GM12878 (cell line): ENCODE measurements around the gene CMAS. TPM values are rescaled to one million over a fixed set of nuclear protein-coding genes. Genes with fewer than 3 reads are reported as not detected.
"Not testable (repeated sequence)": the region's sequence is repeated elsewhere in the genome, so short reads cannot be mapped to it uniquely, and the experiment has no call there.

Source experiments
- ATAC-seq: fragments of 200-7000 bp; cut with Tn5 transposase; 3 replicates; pipeline ENCODE4 v1.9.1; 2020; ENCODE audit warnings: mild to moderate bottlenecking, moderate library complexity
- BruUV-seq: library from RNA; stranded (reverse); fragments of 400-500 nt; replicated peaks from 2 replicates; lab custom pipeline; 2021; lab: Mats Ljungman, UMichigan
- CTCF ChIA-PET: fragments of 300-600 bp; sonication (Branson Sonifier 250); formaldehyde crosslinking; extraction: SDS; loops from one replicate; lab custom pipeline; 2021; ENCODE audit warnings: inconsistent platforms; lab: Yijun Ruan, JAX
- POLR2A ChIA-PET: fragments of 350-600 bp; formaldehyde crosslinking; extraction: SDS; loops from one replicate; lab custom pipeline; 2021; ENCODE audit warnings: inconsistent platforms; lab: Charles Lee
- RAD21 ChIA-PET: fragments of 300-600 bp; sonication (Branson Sonifier 250); formaldehyde crosslinking; loops from one replicate; lab custom pipeline; 2023; ENCODE audit warnings: antibody characterized with exemption; ENCODE audit not compliant: unreplicated experiment; lab: Charles Lee
- SMC1A ChIA-PET: fragments of 300-600 bp; sonication (Branson Sonifier 250); formaldehyde crosslinking; loops from one replicate; lab custom pipeline; 2023; ENCODE audit not compliant: unreplicated experiment, uncharacterized antibody; lab: Charles Lee
- DNase-seq: peaks from one replicate; pipeline ENCODE4 v3.0.0-alpha.2; 2011; ENCODE audit warnings: low read depth, low spot score
- FAIRE-seq: peaks from 3 replicates; lab custom pipeline; 2011; peaks lifted over from hg19 to GRCh38; lab: Jason Lieb, UNC
- H2AFZ ChIP-seq: 2 replicates; pipeline ENCODE4 v1.6.0; 2011; ENCODE audit warnings: low read depth, low read length, control low read depth; ENCODE audit not compliant: control insufficient read depth
- H3K27ac ChIP-seq: 2 replicates; pipeline ENCODE4 v1.5.1; 2011; ENCODE audit warnings: control low read depth; ENCODE audit not compliant: control insufficient read depth, insufficient read depth
- H3K27me3 ChIP-seq, 2 experiments: replicated peaks in 1 of 2; 2 replicates each; pipeline versions ENCODE4 v1.6.0 to v1.6.1; 2011; ENCODE audit warnings: low read length in 1 of 2; ENCODE audit not compliant: control insufficient read depth in 2 of 2, insufficient read depth in 2 of 2
- H3K36me3 ChIP-seq, 2 experiments: 2 replicates each; pipeline ENCODE4 v1.5.1; 2011; ENCODE audit warnings: low read length in 1 of 2; ENCODE audit not compliant: control insufficient read depth in 2 of 2, insufficient read depth in 2 of 2
- H3K4me1 ChIP-seq: 2 replicates; pipeline ENCODE4 v1.6.1; 2011; ENCODE audit warnings: mild to moderate bottlenecking, low read length, moderate library complexity, mixed read lengths; ENCODE audit not compliant: control insufficient read depth, insufficient read depth
- H3K4me2 ChIP-seq: 2 replicates; pipeline ENCODE4 v1.6.0; 2011; ENCODE audit warnings: control low read depth; ENCODE audit not compliant: control insufficient read depth, insufficient read depth
- H3K4me3 ChIP-seq: fragments of 200-600 bp; sonication (generic); 2 replicates; pipeline ENCODE4 v1.5.1; 2016
- H3K79me2 ChIP-seq: 2 replicates; pipeline ENCODE4 v1.6.0; 2011; ENCODE audit warnings: low read length; ENCODE audit not compliant: control insufficient read depth, insufficient read depth
- H3K9ac ChIP-seq: 2 replicates; pipeline ENCODE4 v1.8.0; 2011; ENCODE audit warnings: low read length, control low read depth, mixed read lengths; ENCODE audit not compliant: control insufficient read depth, insufficient read depth
- H3K9me3 ChIP-seq: replicated peaks from 3 replicates; pipeline ENCODE4 v1.5.1; 2011; ENCODE audit warnings: mild to moderate bottlenecking, low read length; ENCODE audit not compliant: control insufficient read depth, insufficient read depth
- H4K20me1 ChIP-seq: 2 replicates; pipeline ENCODE4 v1.6.0; 2011; ENCODE audit not compliant: control insufficient read depth, insufficient read depth
- ASH2L ChIP-seq: fragments of 300-600, 200-600 bp; sonication (generic); IDR thresholded peaks from 2 replicates; pipeline ENCODE4 v1.6.1; 2017; ENCODE audit warnings: low read depth, mild to moderate bottlenecking, borderline replicate concordance
- ATF2 ChIP-seq: IDR thresholded peaks from 2 replicates; pipeline ENCODE4 v1.6.1; 2012; ENCODE audit warnings: low read length, inconsistent platforms
- CREB1 ChIP-seq: IDR thresholded peaks from 2 replicates; pipeline ENCODE4 v1.6.1; 2012; ENCODE audit warnings: low read depth, mild to moderate bottlenecking, inconsistent platforms
- RELB ChIP-seq: fragments of 450-650 bp; IDR thresholded peaks from 2 replicates; pipeline ENCODE4 v1.6.1; 2017; ENCODE audit warnings: low read depth, mild to moderate bottlenecking, moderate library complexity
- ZNF622 ChIP-seq: fragments of 450-650 bp; IDR thresholded peaks from 2 replicates; pipeline ENCODE4 v1.6.1; 2017; ENCODE audit warnings: mild to moderate bottlenecking, inconsistent platforms
- WGBS: methylation state at CpG from one replicate; pipeline ENCODE4 v1.1.6; 2016; ENCODE audit warnings: low lambda C conversion rate; ENCODE audit not compliant: insufficient replicate concordance, insufficient coverage; ENCODE audit errors: missing lambda C conversion rate; 5-methylcytosine and 5-hydroxymethylcytosine counted together
- in situ Hi-C: fragments of 300-500 bp; cut with MboI; formaldehyde crosslinking; loops from 9 replicates; pipeline ENCODE4 v1.14.3; 2018; ENCODE audit warnings: mixed read lengths
- intact Hi-C: fragments of 100-400 bp; cut with micrococcal nuclease; formaldehyde crosslinking; loops from one replicate; pipeline ENCODE4 v1.14.2; 2022; ENCODE audit not compliant: unreplicated experiment
- polyA plus RNA-seq, 11 experiments: library from polyadenylated mRNA; depleted of rRNA in 4 of 11; unstranded in 6 of 11; stranded (reverse) in 5 of 11; fragments of >200 nt; fragmentation: Nextera tagmentation in 4 of 11; fragmentation: Illumina TruSeq in 1 of 11; extraction: Ambion mirVana in 4 of 11; extraction: Trizol in 1 of 11; gene quantifications; 1 replicate in 1 of 11; 2 replicates in 10 of 11; pipeline versions ENCODE4 v1.2.1 to v1.2.3, GENCODE V29; 2011 to 2016; ENCODE audit warnings: inconsistent platforms in 2 of 11, missing spikeins in 2 of 11, low read depth in 1 of 11
- total RNA-seq, 4 experiments: library from RNA; depleted of rRNA in 3 of 4; stranded (reverse); fragments of >200 nt in 3 of 4; fragmentation: Illumina TruSeq in 1 of 4; extraction: Trizol in 1 of 4; gene quantifications; 2 replicates each; pipeline versions ENCODE4 v1.2.1 to v1.2.3, GENCODE V29; 2013 to 2021

CMAS gene
- total and polyA plus RNA-seq, 10 of the 15 experiments (the other 5 are each of a cell fraction or from before 2014, with no cell fraction given) = 12.9 to 73.2 (median 30.8) TPM

DNA sequence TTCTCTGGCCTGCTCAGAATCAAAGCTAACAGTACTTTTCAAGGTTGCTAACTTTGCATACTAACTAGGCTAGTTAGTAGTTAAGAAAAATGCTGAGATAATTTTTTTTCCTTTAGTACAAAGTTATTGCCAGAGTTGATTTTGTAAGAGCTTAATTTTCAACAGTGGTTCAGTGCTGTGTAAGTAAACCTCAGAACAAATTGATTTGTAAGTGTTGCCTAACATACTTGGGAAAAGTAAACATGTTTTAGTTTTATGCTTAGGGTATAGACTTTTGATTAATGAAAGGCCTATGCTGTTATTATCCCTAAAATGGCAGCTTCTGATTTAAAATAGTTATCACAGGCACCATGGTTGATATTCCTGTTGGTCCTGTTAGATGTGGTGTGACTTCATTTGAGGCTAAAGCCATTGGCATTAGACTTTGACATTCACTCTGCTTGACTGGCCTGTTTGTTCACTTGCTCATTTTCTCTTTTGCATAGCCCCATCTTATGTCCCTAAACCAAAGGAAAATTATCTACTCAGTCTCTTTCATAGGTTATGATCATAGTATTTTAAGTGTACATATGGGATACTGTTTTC lies 5.2 kb downstream of the CMAS start:
- in situ Hi-C loops (no loop called here), intact Hi-C loops (no loop called here)
- no TSS peak for BruUV-seq
- Histone ChIP-seq H3K79me2 (peaks cover 10% of the 10 kb centered on the region), H3K27ac (no peak overlapping the region), H3K9me3 (no peaks in the 10 kb centered on the region), H4K20me1 (no peaks in the 10 kb centered on the region), H3K36me3 (no peaks in the 10 kb centered on the region; a peak in 1 of 4 replicates), H3K9ac (no peak overlapping the region), H3K4me3 (no peak overlapping the region), H3K27me3 (no peaks in the 10 kb centered on the region), H2AFZ (no peak overlapping the region), H3K4me2 (no peak overlapping the region), H3K4me1 (no peaks in the 10 kb centered on the region)
- CTCF ChIA-PET = interaction anchor here (0.9 to 1.4 kb wide), 2 partner anchors 50 to 409 kb away, joined by 3 read pairs; no protein-coding TSS in a partner anchor
- FAIRE-seq (no peak), DNase-seq (no peak), ATAC-seq (no peak)
- POLR2A ChIA-PET = interaction anchor here (0.9 kb wide), 1 partner anchor 9 kb away, joined by 3 read pairs; no protein-coding TSS in a partner anchor
- SMC1A ChIA-PET = interaction anchor here (1.0 to 1.1 kb wide), 2 partner anchors 9 kb away, joined by 3 to 4 read pairs; no protein-coding TSS in a partner anchor
- TF ChIP-seq CREB1 (no peak), RELB (no peak), ASH2L (no peak), ZNF622 (no peak), ATF2 (no peak)
- RAD21 ChIA-PET = interaction anchor here (1.1 kb wide), 1 partner anchor 14 kb away, joined by 4 read pairs; no protein-coding TSS in a partner anchor

GRCh38 chr12:22052994-22053393 lies 7.0 kb downstream of the CMAS start:
- in situ Hi-C loops, ATAC-seq, H3K9me3 ChIP-seq, H3K4me1 ChIP-seq, SMC1A ChIA-PET, CTCF ChIA-PET, H3K27ac ChIP-seq, H3K9ac ChIP-seq, H2AFZ ChIP-seq, FAIRE-seq, H3K27me3 ChIP-seq, POLR2A ChIA-PET, BruUV-seq, H3K4me2 ChIP-seq, H4K20me1 ChIP-seq, intact Hi-C loops, DNase-seq, H3K36me3 ChIP-seq, H3K79me2 ChIP-seq, RAD21 ChIA-PET, H3K4me3 ChIP-seq: not testable (repeated sequence)
- 87% methylated on average over 6 of the region's 6 CpGs for WGBS
